Measurements from ENCODE around the gene PRR5. TPM values are rescaled to one million over a fixed set of nuclear protein-coding genes. Genes with fewer than 3 reads are reported as not detected.

Gene PRR5
- total RNA-seq, 1 experiment from 2014 or later = 26.9 TPM

- Histone ChIP-seq H3K4me1 (ENCODE audit: control insufficient read depth in 1 of 2, insufficient read depth in 2 of 2, low read length in 2 of 2) (peaks cover 15 to 28% of the 10 kb centered on the region in 2 experiments), H3K9me3 (ENCODE audit: control insufficient read depth in 1 of 2, insufficient read depth in 1 of 2, low read depth in 1 of 2, low read length in 2 of 2) (no peaks in the 10 kb centered on the region), H2AFZ (ENCODE audit: low read depth, low read length, poor library complexity, severe bottlenecking) (no peak overlapping the region), H3K79me2 (ENCODE audit: insufficient read depth, low read length) (no peaks in the 10 kb centered on the region), H3K9ac (ENCODE audit: low read length) (no peak overlapping the region), H3K4me3 (replicated peaks in 1 of 2; ENCODE audit: low read depth in 1 of 2, low read length in 2 of 2) (no peak overlapping the region), H3K36me3 (ENCODE audit: control insufficient read depth in 1 of 2, insufficient read depth in 2 of 2, low read length in 2 of 2) (no peaks in the 10 kb centered on the region), H3K27me3 (ENCODE audit: insufficient read depth, low read length) (no peaks in the 10 kb centered on the region), H3K27ac (ENCODE audit: low read depth, low read length) (no peak overlapping the region), H4K20me1 (ENCODE audit: insufficient read depth) (no peaks in the 10 kb centered on the region), H3K4me2 (ENCODE audit: low read length) (no peak overlapping the region), H3K9me2 (ENCODE audit: insufficient read depth) (no peaks in the 10 kb centered on the region)
- POLR2A ChIA-PET = no interaction called here
- DNase-seq (ENCODE audit: low read depth, low spot score) (no peak), ATAC-seq (no peak)
- BruUV-seq (replicated peaks) = no TSS peak
- CTCF ChIA-PET = no interaction called here
- TF ChIP-seq ZNF274 (IDR thresholded peaks at IDR 0.05; ENCODE audit: low read depth, low read length) (no peak), REST (IDR thresholded peaks at IDR 0.05; ENCODE audit: low read depth) (no peak), CTCF (IDR thresholded peaks at IDR 0.05 in 2 of 3, conservative IDR thresholded peaks at IDR 0.05 in 1 of 3; ENCODE audit: borderline replicate concordance in 1 of 3, insufficient read depth in 1 of 3, low read depth in 2 of 3, low read length in 2 of 3) (no peak), ZBTB33 (IDR thresholded peaks at IDR 0.05; ENCODE audit: extremely low read depth, insufficient replicate concordance, low read length) (no peak), FOSL1 (IDR thresholded peaks at IDR 0.05; ENCODE audit: low read depth) (no peak), EGR1 (IDR thresholded peaks at IDR 0.05; ENCODE audit: low read depth) (no peak), TCF7L2 (IDR thresholded peaks at IDR 0.05; ENCODE audit: borderline replicate concordance, extremely low read depth, insufficient read depth, insufficient read length) (no peak), POLR2AphosphoS5 (IDR thresholded peaks at IDR 0.05; ENCODE audit: low read depth, low read length) (no peak), RAD21 (IDR thresholded peaks at IDR 0.05; ENCODE audit: low read depth) (no peak)
- RAD21 ChIA-PET (ENCODE audit: low non-redundant PET in 1 of 2, low total read pairs in 2 of 2, uncharacterized antibody in 2 of 2, unreplicated experiment in 2 of 2) = no interaction called here
- intact Hi-C loops (cut with micrococcal nuclease) = no loop called here
Measured at GRCh38 chr22:44680481-44680894, 21.5 kb upstream of the PRR5 start.
